H1 (cell line): ENCODE results near the gene DHX9. TPM values are rescaled to one million over a fixed set of nuclear protein-coding genes. Genes with fewer than 3 reads are reported as not detected.

ENCODE experiments used
- CTCF ChIA-PET: fragments of 300-600 bp; sonication (Branson Sonifier 250); formaldehyde crosslinking; loops from one replicate; lab custom pipeline; 2021; ENCODE audit not compliant: partially characterized antibody; lab: Charles Lee
- POLR2A ChIA-PET: fragments of 300-600 bp; sonication (Branson Sonifier 250); formaldehyde crosslinking; loops from one replicate; lab custom pipeline; 2021; ENCODE audit warnings: inconsistent platforms; ENCODE audit not compliant: partially characterized antibody; lab: Charles Lee
- DNase-seq, 2 experiments: peaks; one replicate each; pipeline versions ENCODE4 v3.0.0 to v3.0.0-alpha.2; 2010 to 2022; ENCODE audit warnings: low spot score in 2 of 2, low read depth in 1 of 2, mixed read lengths in 1 of 2
- FAIRE-seq: peaks from 2 replicates; lab custom pipeline; 2011; peaks lifted over from hg19 to GRCh38; lab: Jason Lieb, UNC
- H2AFZ ChIP-seq: 2 replicates; pipeline ENCODE4 v1.8.1; 2012; ENCODE audit warnings: low read length, inconsistent platforms
- H2AK5ac ChIP-seq: 2 replicates; pipeline ENCODE4 v1.6.1; 2013; ENCODE audit warnings: low read depth, low read length
- H2BK120ac ChIP-seq: replicated peaks from 2 replicates; pipeline ENCODE3; 2013; ENCODE audit warnings: low read depth, low read length, inconsistent platforms
- H2BK12ac ChIP-seq: 2 replicates; pipeline ENCODE4 v1.6.1; 2013; ENCODE audit warnings: low read depth, low read length
- H2BK15ac ChIP-seq: 2 replicates; pipeline ENCODE4 v1.6.1; 2013; ENCODE audit warnings: low read length
- H2BK20ac ChIP-seq: 2 replicates; pipeline ENCODE4 v1.6.1; 2013; ENCODE audit warnings: low read length
- H2BK5ac ChIP-seq: 2 replicates; pipeline ENCODE4 v1.6.1; 2013; ENCODE audit warnings: low read depth, low read length
- H3K14ac ChIP-seq: 2 replicates; pipeline ENCODE4 v1.6.1; 2013; ENCODE audit warnings: inconsistent platforms; ENCODE audit not compliant: insufficient read length
- H3K18ac ChIP-seq: 2 replicates; pipeline ENCODE4 v1.6.1; 2013; ENCODE audit warnings: low read length; ENCODE audit errors: extremely low read depth
- H3K23ac ChIP-seq: 2 replicates; pipeline ENCODE4 v1.6.1; 2013; ENCODE audit warnings: inconsistent platforms; ENCODE audit not compliant: insufficient read length
- H3K23me2 ChIP-seq: 2 replicates; pipeline ENCODE4 v1.6.1; 2013; ENCODE audit warnings: low read depth, low read length
- H3K27ac ChIP-seq: 2 replicates; pipeline ENCODE4 v1.6.1; 2011; ENCODE audit warnings: low read depth, low read length, inconsistent platforms
- H3K27me3 ChIP-seq, 4 experiments: replicated peaks in 1 of 4; 1 replicate in 1 of 4; 2 replicates in 3 of 4; pipeline versions ENCODE4 v1.6.1 to v1.8.1; 2011 to 2013; ENCODE audit warnings: low read length in 3 of 4, mild to moderate bottlenecking in 3 of 4, inconsistent platforms in 2 of 4, mixed read lengths in 2 of 4, moderate library complexity in 1 of 4; ENCODE audit not compliant: control insufficient read depth in 3 of 4, insufficient read depth in 3 of 4; ENCODE audit errors: extremely low read depth in 1 of 4
- H3K36me3 ChIP-seq, 4 experiments: 2 replicates each; pipeline versions ENCODE4 v1.6.1 to v1.8.1; 2011 to 2013; ENCODE audit warnings: mild to moderate bottlenecking in 4 of 4, low read length in 3 of 4, moderate library complexity in 2 of 4, control low read depth in 1 of 4, inconsistent platforms in 1 of 4; ENCODE audit not compliant: insufficient read depth in 4 of 4, control insufficient read depth in 2 of 4
- H3K4ac ChIP-seq: replicated peaks from 2 replicates; pipeline ENCODE3; 2013; ENCODE audit warnings: low read length, low read depth, mixed read lengths, inconsistent platforms; ENCODE audit not compliant: insufficient read length
- H3K4me1 ChIP-seq, 4 experiments: replicated peaks in 1 of 4; 1 replicate in 1 of 4; 2 replicates in 3 of 4; pipeline versions ENCODE4 v1.6.1 to v1.8.1; 2011 to 2013; ENCODE audit warnings: low read length in 3 of 4, inconsistent platforms in 2 of 4, mixed read lengths in 1 of 4; ENCODE audit not compliant: insufficient read depth in 4 of 4, control insufficient read depth in 3 of 4
- H3K4me2 ChIP-seq, 2 experiments: 2 replicates each; pipeline versions ENCODE4 v1.6.1 to v1.8.1; 2011 to 2013; ENCODE audit warnings: low read depth in 2 of 2, low read length in 2 of 2, control low read depth in 1 of 2, inconsistent platforms in 1 of 2, mild to moderate bottlenecking in 1 of 2; ENCODE audit not compliant: insufficient read depth in 1 of 2
- H3K4me3 ChIP-seq, 4 experiments: fragments of 200-600, 300-600 bp in 1 of 4; sonication (generic), shearing (Covaris generic), sonication (Bioruptor Twin) in 1 of 4; 2 replicates each; pipeline versions ENCODE4 v1.5.1 to v1.8.1; 2011 to 2016; ENCODE audit warnings: low read length in 4 of 4, low read depth in 3 of 4, control low read depth in 2 of 4, inconsistent platforms in 2 of 4, mild to moderate bottlenecking in 2 of 4, mixed read lengths in 1 of 4, moderate library complexity in 1 of 4; ENCODE audit not compliant: insufficient read depth in 2 of 4; ENCODE audit errors: extremely low read depth in 1 of 4
- H3K56ac ChIP-seq: replicated peaks from 2 replicates; pipeline ENCODE3; 2013; ENCODE audit warnings: low read depth, mild to moderate bottlenecking, mixed read lengths, low read length, inconsistent platforms; ENCODE audit not compliant: insufficient read length
- H3K79me1 ChIP-seq: 2 replicates; pipeline ENCODE4 v1.6.1; 2013; ENCODE audit warnings: low read depth, low read length, control low read depth
- H3K79me2 ChIP-seq, 2 experiments: 2 replicates each; pipeline versions ENCODE4 v1.6.1 to v1.8.1; 2012 to 2013; ENCODE audit warnings: low read length in 2 of 2, mild to moderate bottlenecking in 2 of 2, inconsistent platforms in 1 of 2; ENCODE audit not compliant: insufficient read depth in 2 of 2, control insufficient read depth in 1 of 2
- H3K9ac ChIP-seq, 4 experiments: replicated peaks in 1 of 4; 1 replicate in 1 of 4; 2 replicates in 3 of 4; pipeline versions ENCODE4 v1.6.1 to v1.8.1; 2011 to 2013; ENCODE audit warnings: low read depth in 3 of 4, low read length in 3 of 4, control low read depth in 2 of 4, mild to moderate bottlenecking in 2 of 4, moderate library complexity in 2 of 4, inconsistent platforms in 1 of 4; ENCODE audit errors: extremely low read depth in 1 of 4
- H3K9me3 ChIP-seq, 2 experiments: 2 replicates each; pipeline versions ENCODE4 v1.6.1 to v1.8.1; 2012 to 2013; ENCODE audit warnings: mild to moderate bottlenecking in 2 of 2, moderate library complexity in 2 of 2, control low read depth in 1 of 2, inconsistent platforms in 1 of 2, low read depth in 1 of 2, low read length in 1 of 2, mixed read lengths in 1 of 2; ENCODE audit not compliant: insufficient read depth in 2 of 2
- H4K20me1 ChIP-seq, 2 experiments: replicated peaks in 1 of 2; 2 replicates each; pipeline versions ENCODE3 to v1.8.1; 2011 to 2013; ENCODE audit warnings: inconsistent platforms in 2 of 2, low read length in 2 of 2, mild to moderate bottlenecking in 1 of 2; ENCODE audit not compliant: insufficient read depth in 2 of 2, control insufficient read depth in 1 of 2
- H4K5ac ChIP-seq: 2 replicates; pipeline ENCODE4 v1.6.1; 2013; ENCODE audit warnings: low read length, low read depth, mixed read lengths, inconsistent platforms; ENCODE audit not compliant: insufficient read length
- H4K8ac ChIP-seq: 2 replicates; pipeline ENCODE4 v1.8.0; 2013; ENCODE audit warnings: mild to moderate bottlenecking, moderate library complexity, low read length, inconsistent platforms; ENCODE audit not compliant: insufficient read depth; ENCODE audit errors: extremely low read depth
- H4K91ac ChIP-seq: replicated peaks from 2 replicates; pipeline ENCODE3; 2013; ENCODE audit warnings: low read length, mixed read lengths, inconsistent platforms; ENCODE audit not compliant: insufficient read length
- CBX5 ChIP-seq: fragments of 300-800, 300-1000 bp; sonication (generic); IDR thresholded peaks from 2 replicates; pipeline ENCODE4 v1.7.1; 2016; ENCODE audit warnings: antibody characterized with exemption, low read length, low read depth
- EGR1 ChIP-seq: IDR thresholded peaks from 2 replicates; pipeline ENCODE4 v1.6.1; 2011; ENCODE audit warnings: low read depth, low read length, borderline replicate concordance
- GABPA ChIP-seq: IDR thresholded peaks from 2 replicates; pipeline ENCODE4 v1.6.1; 2011; ENCODE audit warnings: mild to moderate bottlenecking, low read length, moderate library complexity, borderline replicate concordance; ENCODE audit not compliant: insufficient read depth
- GTF2F1 ChIP-seq: IDR thresholded peaks from 2 replicates; pipeline ENCODE4 v1.6.1; 2012; ENCODE audit warnings: low read depth, low read length, improper control_type of control experiment, borderline replicate concordance
- JUND ChIP-seq: IDR thresholded peaks from 2 replicates; pipeline ENCODE4 v1.6.1; 2011; ENCODE audit warnings: mild to moderate bottlenecking, improper control_type of control experiment, low read length
- MAX ChIP-seq: IDR thresholded peaks from 2 replicates; pipeline ENCODE4 v1.6.1; 2012; ENCODE audit warnings: inconsistent platforms
- NANOG ChIP-seq: IDR thresholded peaks from 2 replicates; pipeline ENCODE4 v1.6.1; 2011; ENCODE audit warnings: low read length, low read depth, mild to moderate bottlenecking, inconsistent platforms; ENCODE audit not compliant: insufficient read depth, poor library complexity, severe bottlenecking
- RFX5 ChIP-seq: IDR thresholded peaks from 2 replicates; pipeline ENCODE4 v1.6.1; 2011; ENCODE audit warnings: low read depth, low read length, improper control_type of control experiment, borderline replicate concordance
- SIRT6 ChIP-seq: IDR thresholded peaks from one replicate; pipeline ENCODE4 v1.7.1; 2012; ENCODE audit warnings: low read length, inconsistent platforms
- TAF1 ChIP-seq: IDR thresholded peaks from 2 replicates; pipeline ENCODE4 v1.6.1; 2011; ENCODE audit warnings: mild to moderate bottlenecking, low read depth, low read length
- USF2 ChIP-seq: IDR thresholded peaks from 2 replicates; pipeline ENCODE4 v1.6.1; 2011; ENCODE audit warnings: low read length, improper control_type of control experiment
- WGBS, 2 experiments: shearing (Covaris generic) in 1 of 2; methylation state at CpG; one replicate each; pipeline versions ENCODE4 v1.1.6 to v1.1.7; 2013 to 2015; ENCODE audit warnings: low lambda C conversion rate in 2 of 2, mixed read lengths in 2 of 2, inconsistent platforms in 1 of 2, low coverage in 1 of 2, missing lambda C conversion rate in 1 of 2; ENCODE audit not compliant: insufficient replicate concordance in 2 of 2, insufficient coverage in 1 of 2, insufficient read length in 1 of 2; ENCODE audit errors: extremely low coverage in 1 of 2, missing lambda C conversion rate in 1 of 2; 5-methylcytosine and 5-hydroxymethylcytosine counted together
- polyA plus RNA-seq, 7 experiments: library from polyadenylated mRNA; depleted of rRNA in 3 of 7; stranded (reverse) in 5 of 7; unstranded in 2 of 7; fragments of >200 nt in 5 of 7; fragments of 200-250 nt in 2 of 7; gene quantifications; 1 replicate in 5 of 7; 2 replicates in 1 of 7; 4 replicates in 1 of 7; pipeline versions ENCODE4 v1.2.1 to v1.2.3, GENCODE V29; 2011 to 2013; ENCODE audit warnings: missing spikeins in 2 of 7, mixed read lengths in 2 of 7
- total RNA-seq: library from RNA; stranded (reverse); fragmentation: NEBNext Ultra II Directional; extraction: Animal tissue kit (Norgen Biotek cat#: 25700); gene quantifications from 2 replicates; pipeline ENCODE4 v1.2.1, GENCODE V29; 2021

Gene DHX9
- total and polyA plus RNA-seq, 2 of the 8 experiments (the other 6 are each of a cell fraction or from before 2014, with no cell fraction given): 153 to 333 TPM

GRCh38 chr1:182861994-182862393, 22.8 kb downstream of the DHX9 start:
- Histone ChIP-seq H4K5ac (no peak overlapping the region), H3K4me2 (no peak overlapping the region), H2BK12ac (no peak overlapping the region), H3K4ac (no peak overlapping the region), H3K79me2 (peaks cover 0 to 65% of the 10 kb centered on the region in 2 experiments; a peak in 3 of 4 replicates), H3K18ac (no peak overlapping the region), H4K20me1 (peaks cover 2 to 4% of the 10 kb centered on the region in 2 experiments), H3K23ac (no peak overlapping the region), H4K91ac (no peak overlapping the region), H2AK5ac (no peak overlapping the region), H2AFZ (no peak overlapping the region), H3K27me3 (no peaks in the 10 kb centered on the region), H3K23me2 (no peaks in the 10 kb centered on the region), H2BK5ac (no peak overlapping the region), H2BK20ac (no peak overlapping the region), H3K9ac (no peak overlapping the region), H3K27ac (no peak overlapping the region), H4K8ac (no peak overlapping the region), H3K14ac (no peak overlapping the region), H3K36me3 (peaks cover 45 to 100% (median 94%) of the 10 kb centered on the region in 4 experiments), H2BK15ac (no peak overlapping the region), H2BK120ac (no peak overlapping the region), H3K4me1 (no peaks in the 10 kb centered on the region), H3K79me1 (no peaks in the 10 kb centered on the region), H3K4me3 (no peak overlapping the region), H3K9me3 (no peaks in the 10 kb centered on the region), H3K56ac (no peak overlapping the region)
- CTCF ChIA-PET: interaction anchor here (0.5 kb wide), 1 partner anchor 16 kb away, joined by 3 read pairs; no protein-coding TSS in a partner anchor
- DNase-seq: no peak
- TF ChIP-seq EGR1: no peak
- no peak for TF ChIP-seq MAX
- no peak for TF ChIP-seq NANOG
- no peak for TF ChIP-seq CBX5
- no peak for TF ChIP-seq GABPA
- no peak for TF ChIP-seq RFX5
- no peak for TF ChIP-seq SIRT6
- TF ChIP-seq JUND: no peak
- no peak for TF ChIP-seq TAF1
- TF ChIP-seq GTF2F1: no peak
- no peak for TF ChIP-seq USF2
- POLR2A ChIA-PET: interaction anchor here (1.3 to 8.2 kb wide), 7 partner anchors 9 to 22 kb away, joined by 4 to 93 read pairs (median 10); no protein-coding TSS in a partner anchor
- WGBS, 2 experiments: 97% methylated on average over 2 of the region's 2 CpGs; no CpG with 5 or more reads in 1 of the 2 experiments
- no peak for FAIRE-seq
